Thyroid gland (tissue), 4 donors: ENCODE data around the gene NIPSNAP3A.

Source experiments
- POLR2A ChIP-seq, 2 donors: fragments of 450-650 bp; IDR thresholded peaks; one replicate each; pipeline ENCODE4 v1.6.1; 2017; ENCODE audit warnings: antibody characterized with exemption in 2 of 2, mild to moderate bottlenecking in 2 of 2, moderate library complexity in 1 of 2
- TF ChIP-seq, protein P1 (sequence below), 6 experiments: fragments of 200-600 bp in 3 of 6; fragments of 450-650 bp in 3 of 6; sonication (generic) in 3 of 6; IDR thresholded peaks; one replicate each; pipeline ENCODE4 v1.5.1; 2016 to 2019; ENCODE audit warnings: antibody characterized with exemption in 6 of 6, mild to moderate bottlenecking in 2 of 6, inconsistent platforms in 1 of 6, moderate library complexity in 1 of 6

DNA sequence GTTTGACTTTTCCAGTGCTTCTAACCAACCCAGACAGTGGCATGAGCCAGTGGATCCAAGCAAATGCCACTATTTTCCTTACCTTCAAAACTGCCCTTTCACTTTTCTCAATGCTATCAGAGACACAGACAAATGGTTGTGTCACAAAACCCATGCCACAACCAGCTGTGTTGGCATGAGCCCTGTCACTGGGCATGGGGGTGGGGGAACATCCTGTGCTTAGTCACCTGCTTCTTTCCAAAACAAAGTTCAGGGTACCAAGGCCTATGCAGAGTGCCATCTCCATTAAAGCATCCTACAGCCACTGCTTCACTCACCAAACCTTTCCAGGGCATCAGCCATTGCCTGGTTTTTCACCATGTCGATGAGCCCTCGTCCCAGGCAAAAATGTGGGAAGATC lies 46.6 kb downstream of the NIPSNAP3A start:
- no peak for TF ChIP-seq POLR2A (IDR thresholded peaks at IDR 0.05)
- TF ChIP-seq, protein P1, sequence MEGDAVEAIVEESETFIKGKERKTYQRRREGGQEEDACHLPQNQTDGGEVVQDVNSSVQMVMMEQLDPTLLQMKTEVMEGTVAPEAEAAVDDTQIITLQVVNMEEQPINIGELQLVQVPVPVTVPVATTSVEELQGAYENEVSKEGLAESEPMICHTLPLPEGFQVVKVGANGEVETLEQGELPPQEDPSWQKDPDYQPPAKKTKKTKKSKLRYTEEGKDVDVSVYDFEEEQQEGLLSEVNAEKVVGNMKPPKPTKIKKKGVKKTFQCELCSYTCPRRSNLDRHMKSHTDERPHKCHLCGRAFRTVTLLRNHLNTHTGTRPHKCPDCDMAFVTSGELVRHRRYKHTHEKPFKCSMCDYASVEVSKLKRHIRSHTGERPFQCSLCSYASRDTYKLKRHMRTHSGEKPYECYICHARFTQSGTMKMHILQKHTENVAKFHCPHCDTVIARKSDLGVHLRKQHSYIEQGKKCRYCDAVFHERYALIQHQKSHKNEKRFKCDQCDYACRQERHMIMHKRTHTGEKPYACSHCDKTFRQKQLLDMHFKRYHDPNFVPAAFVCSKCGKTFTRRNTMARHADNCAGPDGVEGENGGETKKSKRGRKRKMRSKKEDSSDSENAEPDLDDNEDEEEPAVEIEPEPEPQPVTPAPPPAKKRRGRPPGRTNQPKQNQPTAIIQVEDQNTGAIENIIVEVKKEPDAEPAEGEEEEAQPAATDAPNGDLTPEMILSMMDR (IDR thresholded peaks at IDR 0.05) = no peak
